ENCODE results near the gene HOXD4. TPM values are rescaled to one million over a fixed set of nuclear protein-coding genes. Genes with fewer than 3 reads are reported as not detected.

HOXD4 gene
- total and polyA plus RNA-seq, 2 of the 4 experiments (the other 2 are of a cell fraction), result not detected

GRCh38 chr2:176128982-176129796, 22.2 kb upstream of the HOXD4 start, which contains the start of gene HOXD8:
HOXD8 (plus strand) TSS chr2:176129705; CDS start chr2:176130367, 662 bp downstream.
- H2AFZ ChIP-seq (replicated peaks; ENCODE audit: low read length, poor library complexity), result peak within 1 kb of the TSS; percentile 70
- H2BK20ac ChIP-seq (ENCODE audit: low read depth, low read length), result no peak within 1 kb of the TSS
- peak within 1 kb of the TSS; percentile 7; the same call in 1 of the 2 replicates for H3K4me3 ChIP-seq (ENCODE audit: insufficient read depth, low read depth, low read length)
- no peak within 1 kb of the TSS for H3K14ac ChIP-seq (replicated peaks; ENCODE audit: low read depth, low read length)
- 0% methylated on average over 5 of the region's 64 CpGs; no CpG with 5 or more reads in 1 of the 2 experiments for WGBS, 2 experiments (ENCODE audit: extremely low coverage in 2 of 2, insufficient read length in 1 of 2)
- in situ Hi-C loops (cut with MboI; ENCODE audit: low sequenced_read_pairs) (loop anchor here (5.0 to 10.0 kb wide), 4 partner anchors 326 to 1026 kb away; no protein-coding TSS in a partner anchor), intact Hi-C loops (cut with micrococcal nuclease) (no loop called here), dilution Hi-C loops (cut with HindIII; ENCODE audit: low sequenced_read_pairs, unreplicated experiment) (no loop called here)
- DNase-seq (peak; percentile 9), ATAC-seq (ENCODE audit: low read depth) (peak; percentile 21)
- CTCF ChIA-PET, result interaction anchor here (3.0 to 3.7 kb wide), 2 partner anchors 425 to 1019 kb away, joined by 19 to 22 read pairs; no protein-coding TSS in a partner anchor
- BruUV-seq (replicated peaks), result no TSS peak
- H2BK15ac ChIP-seq (ENCODE audit: low read depth, low read length), result no peak within 1 kb of the TSS
- no peaks in the 10 kb centered on the region for H3K9me1 ChIP-seq (ENCODE audit: insufficient read depth, low read length)
- H2BK120ac ChIP-seq (ENCODE audit: low read depth, low read length), result no peak within 1 kb of the TSS
- no peak within 1 kb of the TSS for H2AK9ac ChIP-seq (replicated peaks; ENCODE audit: low read depth, low read length, poor library complexity)
- H3K27ac ChIP-seq (ENCODE audit: insufficient read depth, low read length), result no peak within 1 kb of the TSS
- H3K27me3 ChIP-seq (ENCODE audit: control insufficient read depth, insufficient read depth, low read length), result peaks cover 87% of the 10 kb centered on the region
- POLR2A ChIA-PET (ENCODE audit: unreplicated experiment), result no interaction called here
- no peak within 1 kb of the TSS; the same call in 1 of the 2 replicates for H3K23ac ChIP-seq (ENCODE audit: low read depth, low read length)
- H3K9ac ChIP-seq (ENCODE audit: low read depth, low read length), result no peak within 1 kb of the TSS
- TF ChIP-seq RAD21 (IDR thresholded peaks at IDR 0.05; ENCODE audit: low read length) (no peak), MAZ (IDR thresholded peaks at IDR 0.05; ENCODE audit: borderline replicate concordance, low read depth, low read length) (no peak)
- no peaks in the 10 kb centered on the region for H4K20me1 ChIP-seq (ENCODE audit: insufficient read depth, low read length)
- no peaks in the 10 kb centered on the region for H3K4me1 ChIP-seq (ENCODE audit: control insufficient read depth, insufficient read depth, low read length)
- no peak within 1 kb of the TSS for H3K4ac ChIP-seq (ENCODE audit: low read depth, low read length)
- H3K79me1 ChIP-seq (ENCODE audit: low read depth in 1 of 2, low read length in 2 of 2), result no peaks in the 10 kb centered on the region
- no peak within 1 kb of the TSS for H2BK5ac ChIP-seq (ENCODE audit: low read depth, low read length, poor library complexity, severe bottlenecking)
- H3K9me3 ChIP-seq (ENCODE audit: control insufficient read depth, insufficient read depth, low read length), result no peaks in the 10 kb centered on the region; the same call in none of the 2 replicates
- peak within 1 kb of the TSS; percentile 28; the same call in 1 of the 2 replicates for H3K4me2 ChIP-seq (ENCODE audit: low read depth, low read length)
- H4K91ac ChIP-seq (ENCODE audit: insufficient read depth, low read depth, low read length), result no peak within 1 kb of the TSS
- H3K36me3 ChIP-seq (ENCODE audit: control insufficient read depth, insufficient read depth, low read length), result no peaks in the 10 kb centered on the region
- H3K18ac ChIP-seq (ENCODE audit: low read depth, low read length), result no peak within 1 kb of the TSS
- H3K56ac ChIP-seq (ENCODE audit: extremely low read depth, insufficient read depth, low read length), result no peak within 1 kb of the TSS
- H4K8ac ChIP-seq (ENCODE audit: low read depth in 2 of 2, low read length in 2 of 2), result no peak within 1 kb of the TSS
- no peak within 1 kb of the TSS for H2AK5ac ChIP-seq (ENCODE audit: low read depth, low read length)
- no peak within 1 kb of the TSS for H4K5ac ChIP-seq (ENCODE audit: low read depth, low read length)
